Ascending aorta (tissue), 2 donors: ENCODE data around the gene TRIP6. TPM values are rescaled to one million over a fixed set of nuclear protein-coding genes. Genes with fewer than 3 reads are reported as not detected.

Experiments
- DNase-seq, 2 donors: peaks; one replicate each; pipeline ENCODE4 v3.0.0-alpha.2; 2019; ENCODE audit warnings: low spot score in 2 of 2
- H3K27ac ChIP-seq, 2 donors: fragments of 200-600 bp; sonication (generic); one replicate each; pipeline ENCODE4 v1.5.1; 2016 to 2017; ENCODE audit warnings: mild to moderate bottlenecking in 1 of 2
- H3K27me3 ChIP-seq: fragments of 200-600 bp; sonication (generic); one replicate; pipeline ENCODE4 v1.5.1; 2017
- H3K36me3 ChIP-seq, 2 donors: fragments of 200-600 bp; sonication (generic); one replicate each; pipeline ENCODE4 v1.5.1; 2016
- H3K4me1 ChIP-seq, 2 donors: fragments of 200-600 bp; sonication (generic); one replicate each; pipeline ENCODE4 v1.5.1; 2016 to 2017; ENCODE audit warnings: mild to moderate bottlenecking in 1 of 2
- H3K4me3 ChIP-seq, 2 donors: fragments of 200-600 bp; sonication (generic); one replicate each; pipeline ENCODE4 v1.5.1; 2016 to 2017; ENCODE audit warnings: mild to moderate bottlenecking in 1 of 2
- H3K9me3 ChIP-seq, 2 donors: fragments of 200-600 bp; sonication (generic); one replicate each; pipeline ENCODE4 v1.5.1; 2016
- CTCF ChIP-seq, 3 experiments: fragments of 200-600 bp in 2 of 3; fragments of 450-650 bp in 1 of 3; sonication (generic) in 2 of 3; IDR thresholded peaks; one replicate each; pipeline ENCODE4 v1.5.1; 2016 to 2019; ENCODE audit warnings: antibody characterized with exemption in 3 of 3, mild to moderate bottlenecking in 1 of 3, moderate library complexity in 1 of 3
- intact Hi-C: fragments of 100-400 bp; cut with DNase I; formaldehyde crosslinking; loops from one replicate; pipeline ENCODE4 v1.15.1; 2023
- total RNA-seq: library from RNA; depleted of rRNA; stranded (reverse); fragments of >200 nt; gene quantifications from one replicate; pipeline ENCODE4 v1.1.0, GENCODE V29; 2016

Gene TRIP6
- total RNA-seq, 1 donor from 2014 or later: 221 TPM

DNA sequence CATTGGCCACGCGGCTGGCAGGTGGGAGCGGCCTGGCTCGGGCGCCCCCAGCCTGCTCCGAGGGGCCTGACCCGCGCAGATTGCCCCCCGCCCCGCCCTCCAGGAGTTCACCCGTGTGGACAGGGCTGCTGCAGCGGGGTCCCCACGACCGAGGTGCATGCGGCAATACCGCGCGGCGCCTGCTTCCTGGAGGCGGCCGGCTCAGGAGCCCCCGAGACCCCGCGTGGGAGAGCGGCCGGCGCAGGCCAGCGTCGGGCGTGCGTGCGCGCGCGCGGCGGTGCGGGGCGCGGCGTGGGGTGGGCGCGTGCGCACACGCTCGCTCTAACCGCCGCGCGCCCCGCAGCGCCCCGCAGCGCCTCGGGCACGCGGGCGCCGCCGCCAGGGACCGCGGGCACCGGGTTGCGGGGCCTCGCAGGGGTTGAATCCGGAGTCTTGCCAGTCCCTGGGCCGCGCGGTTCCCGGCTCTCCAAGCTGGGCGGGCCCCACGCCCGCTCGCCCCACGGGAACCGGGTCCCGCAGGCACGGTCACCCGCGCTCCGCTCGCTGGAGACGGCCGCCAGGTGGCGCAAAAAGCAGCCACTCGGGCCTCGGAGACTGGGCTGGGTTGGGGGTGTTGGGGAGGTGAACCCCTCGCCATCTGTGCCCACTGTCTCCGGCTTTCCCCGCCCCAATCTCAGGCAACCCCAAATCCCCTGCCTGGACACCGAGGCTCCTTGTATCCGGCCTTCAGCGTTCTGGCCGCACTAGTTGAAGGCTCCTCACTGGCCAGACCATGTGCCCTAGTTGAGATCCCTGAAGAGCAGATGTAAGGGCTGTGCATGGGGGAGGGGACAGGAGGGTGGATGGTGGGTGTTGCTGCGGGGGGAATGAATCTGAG lies 29.8 kb downstream of the TRIP6 start:
- Histone ChIP-seq H3K4me1 (peaks cover 6 to 14% of the 10 kb centered on the region in 2 donors), H3K27ac (no peak overlapping the region), H3K9me3 (no peaks in the 10 kb centered on the region), H3K4me3 (peak overlapping the region; percentile 42 to 62), H3K36me3 (no peaks in the 10 kb centered on the region), H3K27me3 (peaks cover 14% of the 10 kb centered on the region)
- intact Hi-C loops: loop anchor here (1.0 to 5.0 kb wide), 2 partner anchors 162 to 180 kb away; no protein-coding TSS in a partner anchor
- peak; percentile 68 to 73 (median 69) for TF ChIP-seq CTCF (IDR thresholded peaks at IDR 0.05)
- no peak for DNase-seq

- no peaks in the 10 kb centered on the region for H3K9me3 ChIP-seq
- H3K4me3 ChIP-seq: no peak overlapping the region
- no peak overlapping the region for H3K27ac ChIP-seq
- peaks cover 6 to 14% of the 10 kb centered on the region in 2 donors for H3K4me1 ChIP-seq
- intact Hi-C loops: loop anchor here (1.0 to 5.0 kb wide), 2 partner anchors 161 to 179 kb away; no protein-coding TSS in a partner anchor
- peaks cover 14% of the 10 kb centered on the region for H3K27me3 ChIP-seq
- H3K36me3 ChIP-seq: no peaks in the 10 kb centered on the region
- DNase-seq: no peak
- TF ChIP-seq CTCF (IDR thresholded peaks at IDR 0.05): no peak
Observed at GRCh38 chr7:100897772-100898454, 30.7 kb downstream of the TRIP6 start.

DNA sequence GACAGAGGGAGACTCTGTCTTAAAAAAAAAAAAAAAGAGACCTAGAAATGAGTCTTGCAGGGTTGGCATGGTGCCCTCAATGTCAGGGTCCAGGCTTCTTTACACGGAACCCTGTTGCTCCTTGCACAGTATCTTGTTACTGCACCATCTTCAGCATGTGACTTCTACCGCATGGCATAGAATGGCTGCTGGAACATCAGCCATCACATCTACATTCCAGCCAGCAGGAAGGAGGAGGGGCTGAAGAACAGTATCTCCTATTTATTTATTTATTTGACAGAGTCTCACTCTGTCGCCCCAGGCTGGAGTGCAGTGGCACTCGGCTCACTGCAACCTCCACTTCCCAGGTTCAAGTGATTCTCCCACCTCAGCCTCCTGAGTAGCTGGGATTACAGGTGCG lies 32.2 kb downstream of the TRIP6 start:
- Histone ChIP-seq H3K27ac (no peak overlapping the region), H3K4me1 (peaks cover 6 to 14% of the 10 kb centered on the region in 2 donors), H3K4me3 (no peak overlapping the region), H3K36me3 (no peaks in the 10 kb centered on the region), H3K27me3 (peaks cover 14% of the 10 kb centered on the region), H3K9me3 (no peaks in the 10 kb centered on the region)
- no peak for DNase-seq
- intact Hi-C loops: loop anchor here (5.0 kb wide), 1 partner anchor 178 kb away; no protein-coding TSS in a partner anchor
- no peak for TF ChIP-seq CTCF (IDR thresholded peaks at IDR 0.05)

- H3K4me1 ChIP-seq: peaks cover 0 to 4% of the 10 kb centered on the region in 2 donors
- H3K36me3 ChIP-seq: no peaks in the 10 kb centered on the region
- H3K27me3 ChIP-seq: peaks cover 7% of the 10 kb centered on the region
- no peak for TF ChIP-seq CTCF (IDR thresholded peaks at IDR 0.05)
- DNase-seq: no peak
- no peak overlapping the region for H3K27ac ChIP-seq
- no peak overlapping the region for H3K4me3 ChIP-seq
- intact Hi-C loops: no loop called here
- H3K9me3 ChIP-seq: no peaks in the 10 kb centered on the region
Observed at GRCh38 chr7:100900978-100901377, 33.8 kb downstream of the TRIP6 start.

DNA sequence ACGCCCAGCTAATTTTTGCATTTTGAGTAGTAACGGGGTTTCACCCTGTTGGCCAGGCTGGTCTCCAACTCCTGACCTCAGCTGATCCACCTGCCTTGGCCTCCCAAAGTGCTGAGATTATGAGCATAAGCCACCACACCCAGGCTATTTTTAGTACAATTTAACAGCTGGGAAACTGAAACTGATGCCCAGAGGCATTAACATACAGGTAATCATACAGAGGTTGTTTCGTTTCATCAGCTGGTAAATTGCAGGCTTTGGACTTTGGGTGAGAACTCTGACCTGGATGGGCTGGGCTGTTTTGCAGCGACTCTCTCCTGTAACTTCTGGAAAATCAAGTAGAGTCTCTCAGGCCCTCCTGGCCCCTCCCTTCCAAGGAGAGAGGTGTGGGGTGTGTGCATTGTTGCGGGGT lies 34.7 kb downstream of the TRIP6 start:
- no peaks in the 10 kb centered on the region for H3K9me3 ChIP-seq
- intact Hi-C loops: no loop called here
- no peaks in the 10 kb centered on the region for H3K27me3 ChIP-seq
- no peak overlapping the region for H3K27ac ChIP-seq
- no peaks in the 10 kb centered on the region for H3K36me3 ChIP-seq
- DNase-seq: no peak
- TF ChIP-seq CTCF (IDR thresholded peaks at IDR 0.05): no peak
- H3K4me3 ChIP-seq: no peak overlapping the region
- H3K4me1 ChIP-seq: no peaks in the 10 kb centered on the region
